T-helper 1 cell (primary cell): Measurements from ENCODE around the gene APOBEC3C.
"Not testable (repeated sequence)": the region's sequence is repeated elsewhere in the genome, so short reads cannot be mapped to it uniquely, and the experiment has no call there.

Source experiments
- DNase-seq, 5 donors: peaks; one replicate each; pipeline ENCODE4 v3.0.0-alpha.2; 2012 to 2020

APOBEC3C gene

GRCh38 chr22:39024519-39025308 lies 10.7 kb downstream of the APOBEC3C start:
- peak in 1 of 5 donors; percentile 14 for DNase-seq

- no peak for DNase-seq
Measured at GRCh38 chr22:39026509-39027150, 12.6 kb downstream of the APOBEC3C start.

- DNase-seq, result no peak
Measured at GRCh38 chr22:39027717-39028116, 13.7 kb downstream of the APOBEC3C start.

- no peak for DNase-seq
Measured at GRCh38 chr22:39028281-39028680, 14.2 kb downstream of the APOBEC3C start.

- no peak for DNase-seq
Measured at GRCh38 chr22:39029227-39029626, 15.2 kb downstream of the APOBEC3C start.

- DNase-seq, result no peak
Measured at GRCh38 chr22:39030705-39031104, 16.6 kb downstream of the APOBEC3C start.

- DNase-seq, result not testable (repeated sequence)
Measured at GRCh38 chr22:39031434-39032295, 17.6 kb downstream of the APOBEC3C start.

- DNase-seq, result not testable (repeated sequence)
Measured at GRCh38 chr22:39037071-39037470, 23.0 kb downstream of the APOBEC3C start.

GRCh38 chr22:39039306-39040126 lies 25.5 kb downstream of the APOBEC3C start:
- DNase-seq, result no peak

- not testable (repeated sequence) for DNase-seq
Measured at GRCh38 chr22:39040155-39040537, 26.1 kb downstream of the APOBEC3C start.

GRCh38 chr22:39040538-39041296 lies 26.7 kb downstream of the APOBEC3C start, which contains the start of gene APOBEC3F:
TSS of gene APOBEC3F (plus strand) at chr22:39040864. CDS start at chr22:39040961, 97 bp downstream.
- peak; percentile 32 to 64 (median 57) for DNase-seq

- no peak for DNase-seq
Measured at GRCh38 chr22:39041908-39042307, 27.9 kb downstream of the APOBEC3C start.

GRCh38 chr22:39043063-39043462 lies 29.0 kb downstream of the APOBEC3C start:
- DNase-seq, result not testable (repeated sequence)

- not testable (repeated sequence) for DNase-seq
Measured at GRCh38 chr22:39045136-39045535, 31.1 kb downstream of the APOBEC3C start.

GRCh38 chr22:39049486-39049885 lies 35.4 kb downstream of the APOBEC3C start:
- DNase-seq, result not testable (repeated sequence)

- DNase-seq, result not testable (repeated sequence)
Measured at GRCh38 chr22:39051844-39052495, 37.9 kb downstream of the APOBEC3C start.

GRCh38 chr22:39055658-39056057 lies 41.6 kb downstream of the APOBEC3C start:
- no peak for DNase-seq

GRCh38 chr22:39061290-39061689 lies 47.2 kb downstream of the APOBEC3C start:
- not testable (repeated sequence) for DNase-seq

GRCh38 chr22:39061951-39062350 lies 47.9 kb downstream of the APOBEC3C start:
- not testable (repeated sequence) for DNase-seq

GRCh38 chr22:39063904-39064303 lies 49.8 kb downstream of the APOBEC3C start:
- not testable (repeated sequence) for DNase-seq
